IMR-90 (cell line): ENCODE results near the gene ISLR2.

ENCODE experiments used
- BHLHE40 ChIP-seq: fragments of 150-350 bp; IDR thresholded peaks from 2 replicates; pipeline ENCODE4 v1.6.1; 2016; ENCODE audit warnings: mild to moderate bottlenecking, low read depth, low read length
- CEBPB ChIP-seq: IDR thresholded peaks from 2 replicates; pipeline ENCODE4 v1.6.1; 2012; ENCODE audit warnings: low read depth, low read length, improper control_type of control experiment
- CHD1 ChIP-seq: IDR thresholded peaks from 2 replicates; pipeline ENCODE4 v1.6.1; 2012; ENCODE audit warnings: low read depth, low read length, improper control_type of control experiment
- MAFK ChIP-seq: IDR thresholded peaks from 2 replicates; pipeline ENCODE4 v1.6.1; 2012; ENCODE audit warnings: low read depth, low read length, improper control_type of control experiment
- MXI1 ChIP-seq: IDR thresholded peaks from 2 replicates; pipeline ENCODE4 v1.6.1; 2012; ENCODE audit warnings: low read depth, mild to moderate bottlenecking, low read length, moderate library complexity, borderline replicate concordance
- NFE2L2 ChIP-seq: fragments of 150-350 bp; IDR thresholded peaks from 2 replicates; pipeline ENCODE4 v1.6.1; 2016; ENCODE audit warnings: low read depth, mild to moderate bottlenecking, low read length
- POLR2A ChIP-seq: IDR thresholded peaks from 2 replicates; pipeline ENCODE4 v1.6.1; 2012; ENCODE audit warnings: mild to moderate bottlenecking, low read depth, low read length
- RAD21 ChIP-seq: IDR thresholded peaks from 2 replicates; pipeline ENCODE4 v1.6.1; 2012; ENCODE audit warnings: low read length, improper control_type of control experiment
- RCOR1 ChIP-seq: IDR thresholded peaks from 2 replicates; pipeline ENCODE4 v1.6.1; 2012; ENCODE audit warnings: mild to moderate bottlenecking, low read length, improper control_type of control experiment; ENCODE audit not compliant: insufficient replicate concordance
- RFX5 ChIP-seq: IDR thresholded peaks from 2 replicates; pipeline ENCODE4 v1.8.0; 2012; ENCODE audit warnings: low read depth, mild to moderate bottlenecking, low read length, moderate library complexity
- SMC3 ChIP-seq: fragments of 150-350 bp; IDR thresholded peaks from 2 replicates; pipeline ENCODE4 v1.6.1; 2016; ENCODE audit warnings: low read depth, mild to moderate bottlenecking, antibody characterized with exemption, low read length, moderate library complexity
- USF2 ChIP-seq: fragments of 150-350 bp; IDR thresholded peaks from 2 replicates; pipeline ENCODE4 v1.6.1; 2017; ENCODE audit warnings: mild to moderate bottlenecking, antibody characterized with exemption, low read length, low read depth
- TF ChIP-seq, protein P1 (sequence below): conservative IDR thresholded peaks from 2 replicates; pipeline ENCODE4 v1.5.1; 2012; ENCODE audit warnings: mild to moderate bottlenecking, low read depth, low read length, improper control_type of control experiment

DNA sequence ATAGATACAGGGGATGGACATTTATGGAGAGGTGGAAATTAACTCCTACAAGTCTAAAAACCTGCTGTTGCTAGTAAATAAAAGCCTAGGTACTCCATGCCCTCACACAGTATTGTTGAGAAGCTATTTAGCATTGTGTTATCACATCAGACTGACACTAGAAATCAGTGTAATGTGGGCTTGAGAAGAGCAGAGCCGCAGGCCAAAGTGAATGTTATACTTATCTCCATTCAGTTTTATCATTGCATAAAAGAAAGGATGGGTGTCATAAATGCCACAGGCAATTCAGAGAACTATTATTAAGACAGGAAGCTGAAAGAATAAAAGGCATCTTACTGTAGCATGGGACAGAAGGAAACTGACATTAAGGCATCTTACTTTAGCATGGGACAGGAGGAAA lies 29.4 kb downstream of the ISLR2 start:
- TF ChIP-seq, protein P1, sequence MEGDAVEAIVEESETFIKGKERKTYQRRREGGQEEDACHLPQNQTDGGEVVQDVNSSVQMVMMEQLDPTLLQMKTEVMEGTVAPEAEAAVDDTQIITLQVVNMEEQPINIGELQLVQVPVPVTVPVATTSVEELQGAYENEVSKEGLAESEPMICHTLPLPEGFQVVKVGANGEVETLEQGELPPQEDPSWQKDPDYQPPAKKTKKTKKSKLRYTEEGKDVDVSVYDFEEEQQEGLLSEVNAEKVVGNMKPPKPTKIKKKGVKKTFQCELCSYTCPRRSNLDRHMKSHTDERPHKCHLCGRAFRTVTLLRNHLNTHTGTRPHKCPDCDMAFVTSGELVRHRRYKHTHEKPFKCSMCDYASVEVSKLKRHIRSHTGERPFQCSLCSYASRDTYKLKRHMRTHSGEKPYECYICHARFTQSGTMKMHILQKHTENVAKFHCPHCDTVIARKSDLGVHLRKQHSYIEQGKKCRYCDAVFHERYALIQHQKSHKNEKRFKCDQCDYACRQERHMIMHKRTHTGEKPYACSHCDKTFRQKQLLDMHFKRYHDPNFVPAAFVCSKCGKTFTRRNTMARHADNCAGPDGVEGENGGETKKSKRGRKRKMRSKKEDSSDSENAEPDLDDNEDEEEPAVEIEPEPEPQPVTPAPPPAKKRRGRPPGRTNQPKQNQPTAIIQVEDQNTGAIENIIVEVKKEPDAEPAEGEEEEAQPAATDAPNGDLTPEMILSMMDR, result no peak
- TF ChIP-seq USF2 (no peak), RAD21 (no peak), POLR2A (no peak), MXI1 (no peak), MAFK (no peak), CEBPB (no peak), RFX5 (no peak), SMC3 (no peak), CHD1 (no peak), NFE2L2 (no peak), RCOR1 (no peak), BHLHE40 (no peak)
